ENCODE results near the gene NPAS1.
"Not testable (repeated sequence)": the region's sequence is repeated elsewhere in the genome, so short reads cannot be mapped to it uniquely, and the experiment has no call there.

The NPAS1 gene

DNA sequence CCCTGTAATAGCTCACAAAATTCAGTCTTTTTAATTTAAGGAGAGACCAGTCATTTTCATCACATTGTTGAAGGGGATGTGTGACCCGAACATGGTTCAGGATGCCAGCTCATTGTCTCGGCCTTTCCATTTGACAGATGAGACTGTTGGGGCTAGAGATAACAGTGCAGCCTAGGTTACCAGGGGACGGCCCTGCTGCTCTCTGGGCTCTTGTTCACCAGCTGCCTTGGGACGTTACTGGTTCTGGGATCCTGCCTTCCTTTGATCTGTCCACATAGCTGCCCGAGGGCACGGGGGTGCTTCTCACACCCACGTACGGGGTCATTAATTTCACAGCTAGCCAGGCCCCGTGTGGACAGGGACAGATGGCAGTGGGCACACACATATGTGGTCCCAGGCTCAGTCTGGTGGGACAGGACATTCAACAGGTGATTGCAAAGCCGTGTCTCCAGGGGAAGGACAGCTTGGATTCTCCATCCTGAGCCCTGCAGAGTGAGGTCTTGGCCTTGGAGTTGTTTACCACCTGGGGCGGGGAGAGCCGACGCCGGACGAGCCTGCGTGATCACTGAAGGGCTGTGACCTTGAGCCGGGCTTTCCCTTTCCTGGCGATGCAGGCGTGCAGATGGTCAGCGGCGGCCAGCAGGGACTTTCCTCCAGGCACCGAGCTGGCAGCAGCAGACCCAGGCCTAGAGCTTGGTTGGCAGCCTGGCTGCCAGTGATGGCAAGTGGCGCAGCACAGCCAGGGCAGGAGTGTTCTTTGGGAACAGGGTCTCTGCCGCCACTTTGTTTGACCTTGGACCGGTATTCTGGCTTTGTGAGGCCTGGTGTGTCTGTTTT lies 26.7 kb upstream of the NPAS1 start:
- DNase-seq = no peak

DNA sequence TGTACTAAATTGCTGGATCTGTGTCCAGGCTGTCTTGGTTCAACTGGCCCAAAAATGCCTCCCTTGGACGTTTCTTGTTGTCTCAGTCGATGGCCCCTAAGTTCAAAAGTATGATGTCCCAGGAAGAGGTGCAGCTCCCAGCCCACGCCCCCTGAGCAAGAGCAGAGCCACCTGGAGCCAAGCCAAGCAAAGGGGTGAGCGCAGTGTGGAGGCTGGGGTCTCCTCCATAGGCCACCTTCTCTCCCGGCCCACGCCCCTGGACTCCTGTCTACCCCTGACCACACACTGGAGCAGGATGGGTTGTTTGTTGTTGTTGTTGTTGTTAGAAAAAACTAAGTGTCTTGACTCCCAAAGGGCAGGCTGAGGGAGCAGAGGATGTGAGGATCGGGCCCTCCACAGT lies 26.0 kb upstream of the NPAS1 start:
- no peak for DNase-seq

- DNase-seq = no peak
Measured at GRCh38 chr19:46994141-46994686, 25.4 kb upstream of the NPAS1 start.

DNA sequence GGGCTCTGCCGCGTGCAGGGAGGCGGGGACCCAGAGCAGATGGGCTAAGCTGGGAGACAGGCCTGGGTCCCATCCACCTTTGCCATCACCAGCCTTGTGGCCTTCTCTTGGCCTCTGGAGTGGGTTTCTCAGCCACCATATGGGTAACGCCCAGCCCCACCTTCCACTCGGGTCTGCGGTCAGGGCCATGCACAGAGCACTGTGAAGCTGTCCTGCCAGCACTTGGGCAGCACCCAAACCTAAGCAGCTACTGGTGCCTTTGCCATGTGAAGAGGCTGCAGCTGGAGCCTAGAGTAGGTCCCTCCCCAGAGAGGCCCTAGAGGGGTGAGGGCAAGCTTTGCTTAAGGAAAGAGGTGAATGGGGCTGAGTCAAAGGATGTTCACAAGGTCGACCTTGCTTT lies 24.1 kb upstream of the NPAS1 start:
- DNase-seq = no peak

GRCh38 chr19:46998445-46999125 lies 21.1 kb upstream of the NPAS1 start:
- DNase-seq = no peak

GRCh38 chr19:46999377-46999776 lies 20.3 kb upstream of the NPAS1 start:
- DNase-seq = no peak

- no peak for DNase-seq
Measured at GRCh38 chr19:46999878-47000277, 19.8 kb upstream of the NPAS1 start.

DNA sequence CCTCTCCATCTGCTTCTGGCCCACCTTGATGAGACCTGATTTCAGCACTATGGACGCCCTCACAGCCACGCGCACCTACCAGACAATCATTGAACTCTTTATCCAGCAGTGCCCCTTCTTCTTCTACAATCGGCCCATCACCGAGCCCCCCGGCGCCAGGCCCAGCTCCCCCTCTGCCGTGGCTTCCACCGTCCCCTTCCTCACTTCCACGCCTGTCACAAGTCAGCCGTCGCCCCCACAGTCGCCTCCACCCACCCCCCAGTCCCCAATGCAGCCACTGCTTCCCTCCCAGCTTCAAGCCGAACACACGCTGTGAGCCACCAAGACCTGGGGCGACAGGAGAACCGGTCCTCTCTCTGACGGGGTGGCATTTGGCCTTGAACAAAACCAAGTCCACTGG lies 19.3 kb upstream of the NPAS1 start:
- DNase-seq = no peak

- no peak for DNase-seq
Measured at GRCh38 chr19:47001584-47001983, 18.1 kb upstream of the NPAS1 start.

DNA sequence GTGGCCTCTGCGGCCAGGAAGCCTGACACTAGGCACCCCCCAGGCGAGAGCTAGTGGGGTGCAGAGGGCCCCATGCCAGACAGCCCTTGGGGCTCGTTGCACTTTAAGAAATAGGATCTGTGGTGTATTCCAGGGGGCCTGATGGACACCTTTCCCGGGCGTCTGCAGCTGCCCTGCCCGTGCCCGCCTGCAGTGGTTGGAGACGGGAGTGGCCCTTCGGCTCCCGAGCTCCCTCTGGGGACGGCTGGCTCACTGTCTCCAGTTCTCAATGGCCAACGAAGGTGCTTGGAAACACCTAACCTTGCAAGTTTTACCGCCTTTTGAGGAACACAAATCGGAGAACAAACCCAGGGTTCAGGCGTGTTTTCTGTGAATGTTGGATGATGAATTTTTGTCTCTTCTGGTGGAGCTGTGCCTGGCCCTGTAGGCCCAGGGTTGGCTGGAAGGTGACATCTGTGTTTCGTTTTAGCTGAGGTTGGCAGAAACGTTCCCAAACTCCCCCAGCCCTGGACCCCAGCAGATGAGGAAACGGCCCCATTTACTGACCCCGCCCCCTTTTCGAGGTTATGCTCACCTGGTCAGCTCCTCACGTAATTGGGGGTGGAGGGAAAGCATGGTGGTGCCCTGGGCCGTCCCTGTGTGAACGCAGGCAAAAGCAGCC lies 17.4 kb upstream of the NPAS1 start:
- no peak for DNase-seq

DNA sequence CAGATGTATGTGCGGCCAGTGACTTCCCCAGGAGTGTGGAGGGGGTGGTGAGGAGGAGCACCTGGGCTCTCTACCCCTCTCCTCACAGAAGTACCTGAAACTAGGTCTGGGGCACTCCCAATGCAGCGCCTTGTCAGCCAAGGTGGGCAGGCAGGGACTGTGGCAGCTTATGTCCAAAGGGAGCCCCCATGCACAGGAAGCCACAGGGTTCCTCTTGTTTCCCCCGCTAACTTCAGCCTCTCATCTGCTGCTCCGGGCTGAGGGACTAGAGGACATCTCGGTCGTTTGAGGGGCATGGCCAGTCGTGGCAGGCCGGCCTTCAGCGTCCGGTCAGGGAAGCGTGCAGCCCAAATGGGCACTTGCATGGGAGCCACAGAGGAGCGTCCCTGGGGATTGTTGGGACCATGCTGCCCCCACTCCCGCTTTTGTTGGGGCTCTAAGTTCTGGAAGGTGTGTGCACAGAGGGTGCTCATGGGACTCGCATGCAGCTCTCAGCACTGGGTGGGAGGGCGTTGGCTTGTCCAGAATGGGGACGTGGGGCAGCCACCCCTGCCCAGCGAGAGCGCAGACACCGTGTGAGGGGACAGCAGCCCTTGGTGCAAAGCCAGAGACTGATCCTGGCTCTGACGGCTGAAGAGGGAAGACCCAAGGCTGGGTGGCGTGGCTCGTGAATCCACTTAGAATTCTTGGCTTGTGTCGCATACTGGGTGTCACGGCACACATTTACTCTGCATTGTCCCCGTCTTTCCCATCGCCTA lies 16.6 kb upstream of the NPAS1 start:
- no peak for DNase-seq

DNA sequence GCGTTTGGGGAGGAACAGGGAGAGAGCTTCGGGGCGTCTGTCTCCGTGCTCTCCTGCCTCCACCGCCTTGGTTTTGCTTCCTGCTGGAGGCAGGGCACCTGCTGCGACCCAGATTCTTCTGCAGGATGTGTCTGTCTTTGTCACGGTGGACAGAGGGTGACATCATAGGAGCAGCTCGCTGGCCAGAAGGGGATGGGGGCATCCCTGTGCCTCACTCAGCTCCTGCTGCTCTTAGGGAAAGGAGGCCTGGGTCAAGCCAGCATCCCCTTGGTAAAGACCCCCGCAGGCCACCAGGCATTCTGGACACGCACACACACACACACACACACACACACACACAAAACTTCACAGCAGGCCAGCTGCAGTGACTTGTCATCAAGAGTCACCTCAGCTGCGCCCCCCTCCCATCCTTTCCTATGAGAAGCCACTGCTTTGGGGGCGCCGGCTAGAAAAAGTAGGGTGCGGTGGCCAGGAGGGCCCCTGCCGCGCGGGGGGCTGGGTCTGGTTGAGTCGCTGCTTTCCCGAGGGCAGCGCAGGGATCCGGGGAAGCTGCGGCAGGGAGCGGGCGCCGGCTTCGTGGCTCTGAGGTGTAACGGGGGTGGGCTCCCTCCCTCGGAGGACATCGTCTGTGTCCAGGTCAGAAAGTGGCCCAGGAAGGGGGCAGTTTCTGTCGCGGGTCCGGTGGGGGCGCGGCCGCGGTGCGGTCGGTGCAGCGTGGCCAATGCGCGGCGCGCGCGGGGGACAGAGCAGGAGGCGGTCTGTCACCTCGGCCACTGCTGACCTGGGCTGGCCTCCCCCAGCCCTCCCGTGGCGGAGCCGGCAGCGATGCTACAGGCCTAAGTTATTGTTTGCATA lies 15.8 kb upstream of the NPAS1 start:
- no peak for DNase-seq

- DNase-seq = no peak
Measured at GRCh38 chr19:47005164-47005641, 14.4 kb upstream of the NPAS1 start.

- DNase-seq = no peak
Measured at GRCh38 chr19:47005873-47006272, 13.8 kb upstream of the NPAS1 start.

- DNase-seq = no peak
Measured at GRCh38 chr19:47006496-47006895, 13.1 kb upstream of the NPAS1 start.

DNA sequence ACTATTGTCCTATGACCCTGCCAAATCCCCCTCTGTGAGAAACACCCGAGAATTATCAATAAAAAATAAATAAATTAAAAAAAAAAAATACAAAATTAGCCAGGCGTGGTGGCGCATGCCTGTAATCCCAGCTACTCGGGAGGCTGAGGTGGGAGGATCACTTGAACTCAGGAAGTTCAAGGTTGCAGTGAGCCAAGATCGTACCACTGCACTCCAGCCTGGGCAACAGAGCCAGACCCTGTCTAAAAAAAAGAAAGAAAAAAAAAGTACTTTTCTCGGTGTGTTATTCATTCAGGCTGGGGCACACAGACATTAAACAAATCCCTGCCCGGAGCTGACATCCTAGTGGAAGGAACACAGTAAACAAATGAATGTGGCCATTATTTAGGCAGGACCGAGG lies 9.1 kb upstream of the NPAS1 start:
- not testable (repeated sequence) for DNase-seq

DNA sequence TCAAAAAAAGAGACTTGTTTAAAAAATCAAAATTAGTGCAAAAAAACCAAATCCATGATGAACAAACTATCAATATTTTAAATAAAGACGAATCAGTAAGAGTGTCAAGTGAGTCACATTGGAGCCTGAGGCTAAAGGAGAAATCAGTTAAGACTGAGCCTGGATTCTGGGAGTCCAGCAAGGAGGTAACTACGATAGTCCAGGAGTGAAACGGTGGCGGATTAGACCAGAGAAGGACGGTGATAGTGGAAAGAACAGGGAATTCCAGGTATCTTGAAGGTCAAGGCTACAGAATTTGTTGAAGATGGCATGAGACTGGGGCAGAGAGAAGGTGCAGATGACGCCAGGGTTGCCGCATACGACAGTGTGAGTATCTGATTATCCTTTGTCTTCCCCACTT lies 7.0 kb upstream of the NPAS1 start:
- DNase-seq = no peak

DNA sequence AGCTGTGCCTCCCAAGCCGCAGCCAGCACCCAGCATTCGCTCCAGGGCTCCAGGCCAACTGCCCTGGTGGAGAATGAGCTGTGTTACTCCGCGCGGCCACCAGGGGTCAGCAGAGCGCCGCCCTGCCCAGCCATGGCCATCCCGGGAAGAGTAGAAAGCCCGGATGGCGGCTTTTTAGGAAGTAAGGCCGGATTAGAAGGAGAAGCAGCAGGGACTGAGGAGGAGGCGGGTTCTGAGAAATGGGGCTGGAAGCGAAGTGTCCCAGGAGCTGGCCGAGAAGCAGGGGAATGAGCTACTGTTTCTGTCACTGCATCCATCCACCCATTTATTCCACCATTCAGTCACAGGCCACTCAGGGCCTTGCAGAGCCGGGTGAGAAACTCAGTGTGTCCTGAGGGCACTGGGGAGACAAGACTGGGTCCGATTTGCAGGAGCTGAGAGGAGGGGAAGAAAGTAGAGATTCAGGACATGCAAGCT lies 6.6 kb upstream of the NPAS1 start:
- DNase-seq = peak; percentile 93

DNA sequence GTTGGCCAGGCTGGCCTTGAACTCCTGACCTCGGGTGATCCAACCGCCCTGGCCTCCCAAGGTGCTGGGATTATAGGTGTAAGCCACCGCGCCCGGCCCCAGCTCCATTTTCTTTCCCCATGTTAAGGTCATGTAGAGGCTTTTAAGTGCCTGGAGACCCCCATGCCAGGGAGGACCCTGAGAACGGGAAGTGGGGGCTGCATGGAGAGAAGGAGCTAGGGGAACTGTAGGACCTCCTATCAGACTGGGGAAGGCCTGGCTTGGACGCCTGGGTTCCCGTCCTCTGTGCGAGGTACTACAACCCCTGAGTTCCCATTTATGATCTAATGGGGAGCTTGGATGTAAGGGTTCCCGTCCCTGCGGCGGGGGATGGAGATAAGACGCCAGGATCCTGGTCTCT lies 714 bp upstream of the NPAS1 start:
- no peak for DNase-seq

- DNase-seq = peak; percentile 45
Measured at GRCh38 chr19:47020132-47020805, 632 bp downstream of the NPAS1 start.

DNA sequence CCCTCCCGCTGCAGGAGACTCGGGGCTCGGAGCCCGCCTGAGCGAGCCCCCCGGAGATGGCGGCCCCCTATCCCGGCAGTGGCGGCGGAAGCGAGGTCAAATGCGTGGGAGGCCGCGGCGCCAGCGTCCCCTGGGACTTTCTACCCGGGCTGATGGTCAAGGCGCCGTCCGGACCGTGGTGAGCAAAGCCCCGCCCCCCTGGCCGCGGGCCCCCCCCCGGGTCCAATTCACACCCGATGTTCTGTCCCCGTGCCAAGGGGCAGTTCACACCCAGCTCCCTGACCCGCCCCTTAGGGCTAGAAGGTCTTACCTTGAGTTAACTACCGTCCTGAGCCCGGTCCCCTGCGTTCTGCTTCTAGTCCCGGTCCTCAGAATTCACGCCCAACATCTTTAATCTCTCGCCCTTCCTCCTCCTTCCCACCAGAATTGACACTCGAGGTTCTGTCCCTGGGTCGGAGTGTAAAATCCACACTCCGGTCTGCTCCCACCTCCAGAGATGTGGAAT lies 1.4 kb downstream of the NPAS1 start:
- DNase-seq = peak; percentile 51
